T-helper 2 cell (primary cell): ENCODE results near the gene NLRP12.
"Not testable (repeated sequence)": the region's sequence is repeated elsewhere in the genome, so short reads cannot be mapped to it uniquely, and the experiment has no call there.

ENCODE experiments used
- DNase-seq, 5 experiments: peaks; one replicate each; pipeline versions ENCODE4 v3.0.0 to v3.0.0-alpha.2; 2012 to 2022

Gene NLRP12

DNA sequence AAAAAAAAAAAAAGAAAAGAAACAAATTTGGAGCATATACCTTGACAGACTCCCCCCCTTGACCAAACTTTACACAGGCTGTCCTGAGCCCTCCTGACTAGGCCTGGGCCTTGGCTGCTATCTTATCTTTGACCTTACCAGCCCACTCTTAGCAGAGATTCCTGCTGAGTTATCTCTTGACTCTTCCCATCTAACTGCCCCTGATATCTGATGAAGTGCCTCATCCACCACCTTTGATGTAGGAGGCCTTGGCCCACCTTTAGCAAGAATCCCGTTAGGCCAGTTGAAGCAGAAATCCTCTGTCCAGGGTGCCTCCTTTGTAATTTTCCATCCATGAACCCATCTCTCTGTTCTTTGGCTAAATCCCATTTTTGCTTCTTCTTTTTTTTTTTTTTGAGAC is 43.6 kb downstream of the NLRP12 start:
- DNase-seq = no peak

DNA sequence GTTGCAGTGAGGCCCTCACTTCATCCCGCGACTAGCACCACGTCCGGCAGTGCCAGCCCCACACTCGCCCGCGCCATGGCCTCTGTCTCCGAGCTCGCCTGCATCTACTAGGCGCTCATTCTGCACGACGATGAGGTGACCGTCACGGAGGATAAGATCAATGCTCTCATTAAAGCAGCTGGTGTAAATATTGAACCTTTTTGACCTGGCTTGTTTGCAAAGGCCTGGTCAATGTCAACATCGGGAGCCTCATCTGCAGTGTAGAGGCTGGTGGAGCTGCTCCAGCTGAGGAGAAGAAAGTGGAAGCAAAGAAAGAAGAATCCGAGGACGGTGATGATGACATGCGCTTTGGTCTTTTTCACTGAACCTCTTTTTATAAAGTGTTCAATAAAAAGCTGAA is 48.6 kb downstream of the NLRP12 start:
- DNase-seq = no peak

DNA sequence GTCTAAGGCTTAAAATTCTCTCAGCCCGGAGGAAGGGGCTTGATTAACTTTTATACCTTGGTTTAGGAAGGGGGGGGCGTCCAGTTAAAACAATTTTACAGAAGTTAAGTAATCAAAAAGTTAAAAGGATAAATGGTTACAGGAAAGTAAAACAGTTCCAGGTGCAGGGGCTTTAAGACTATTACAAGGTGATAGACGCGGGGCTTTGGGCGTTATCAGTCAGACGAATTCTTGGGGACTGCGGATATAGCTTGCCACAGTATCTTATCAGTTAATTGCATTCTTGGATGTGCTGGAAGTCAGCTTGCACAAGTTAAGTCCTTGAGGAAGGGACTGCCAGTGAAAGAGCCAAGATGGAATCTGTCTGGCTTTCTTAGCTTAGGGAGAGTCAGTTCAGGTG is 49.6 kb downstream of the NLRP12 start:
- not testable (repeated sequence) for DNase-seq

- DNase-seq = no peak
Measured at GRCh38 chr19:53773999-53774398, 50.1 kb downstream of the NLRP12 start.

DNA sequence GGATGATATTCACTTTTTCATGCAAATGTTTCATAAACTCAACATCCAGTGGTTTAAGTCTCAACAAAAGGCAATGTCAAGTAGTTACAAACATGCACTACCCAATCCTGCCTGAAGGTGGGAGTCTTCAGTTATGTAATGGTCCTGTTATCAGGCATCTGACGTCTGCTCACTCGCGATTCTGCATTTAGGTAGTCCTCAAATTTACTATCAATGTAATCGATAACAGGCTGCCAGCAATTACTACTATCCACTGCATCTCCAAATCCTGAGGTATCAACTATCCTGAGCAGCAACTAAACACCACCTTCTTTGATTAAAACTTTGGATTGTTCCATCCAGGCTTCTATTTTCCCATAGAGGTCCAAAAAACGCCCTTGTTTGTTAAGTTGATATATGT is 51.2 kb downstream of the NLRP12 start:
- DNase-seq = peak in 4 of 5 experiments; percentile 3 to 44 (median 5)

GRCh38 chr19:53771144-53771543 is 53.0 kb downstream of the NLRP12 start:
- DNase-seq = no peak

DNA sequence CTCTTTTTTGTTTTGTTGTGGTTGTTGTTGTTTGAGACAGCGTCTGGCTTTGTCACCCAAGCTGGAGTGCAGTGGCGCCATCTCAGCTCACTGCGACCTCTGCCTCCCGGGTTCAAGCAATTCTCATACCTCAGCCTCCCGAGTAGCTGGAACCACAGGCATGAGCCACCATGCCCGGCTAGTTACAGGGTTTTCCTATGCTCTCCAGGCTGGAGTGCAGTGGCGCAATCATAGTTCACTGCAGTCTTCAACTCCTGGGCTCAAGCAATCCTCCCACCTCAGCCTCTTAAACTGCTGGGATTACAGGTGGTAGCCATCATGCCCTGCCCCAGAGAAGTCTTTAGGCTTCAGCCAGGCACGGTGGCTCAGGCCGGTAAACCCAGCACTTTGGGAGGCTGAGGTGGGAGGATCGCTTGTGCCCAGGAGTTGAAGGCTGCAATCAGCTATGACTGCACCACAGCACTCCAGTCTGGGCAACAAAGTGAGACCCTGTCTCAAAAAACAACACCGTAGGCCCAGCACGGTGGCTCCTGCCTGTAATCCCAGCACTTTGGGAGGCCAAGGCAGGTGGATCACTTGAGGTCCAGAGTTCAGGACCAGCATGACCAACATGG is 54.3 kb downstream of the NLRP12 start:
- DNase-seq = not testable (repeated sequence)

DNA sequence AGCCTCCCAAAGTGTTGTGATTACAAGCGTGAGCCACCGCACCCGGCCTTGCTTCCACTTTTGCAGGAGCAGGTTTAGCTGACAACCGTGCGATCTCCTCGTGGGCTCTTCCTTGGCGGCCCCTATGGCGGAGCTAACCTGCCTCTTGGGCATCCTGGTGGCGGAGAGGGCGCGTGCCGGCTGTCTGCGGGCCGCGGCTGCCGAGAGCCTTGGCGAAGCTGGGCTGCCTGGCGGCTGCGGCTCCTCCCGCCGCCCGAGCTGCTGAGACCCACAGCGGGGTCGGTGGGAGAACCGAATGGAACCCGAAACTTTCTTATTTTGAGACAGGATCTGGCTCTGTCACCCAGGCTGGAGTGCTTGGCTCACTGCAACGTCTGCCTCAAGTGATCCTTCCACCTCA is 55.7 kb downstream of the NLRP12 start:
- no peak for DNase-seq

GRCh38 chr19:53758991-53759390 is 65.1 kb downstream of the NLRP12 start:
- DNase-seq = not testable (repeated sequence)
